Subcutaneous abdominal adipose tissue (tissue), 5 donors: ENCODE data around the gene USP32.

Source experiments
- H3K27ac ChIP-seq: one replicate; pipeline ENCODE4 v1.7.0; 2013; ENCODE audit warnings: low read depth, mild to moderate bottlenecking, inconsistent platforms, low read length, moderate library complexity
- H3K27me3 ChIP-seq, 5 donors: one replicate each; pipeline ENCODE4 v1.7.0; 2013; ENCODE audit warnings: low read length in 5 of 5, inconsistent platforms in 1 of 5; ENCODE audit not compliant: control insufficient read depth in 5 of 5, insufficient read depth in 4 of 5
- H3K36me3 ChIP-seq, 5 donors: one replicate each; pipeline ENCODE4 v1.7.0; 2013; ENCODE audit warnings: low read length in 5 of 5; ENCODE audit not compliant: control insufficient read depth in 5 of 5, insufficient read depth in 5 of 5
- H3K4me1 ChIP-seq, 5 donors: one replicate each; pipeline ENCODE4 v1.7.0; 2013; ENCODE audit warnings: low read length in 5 of 5, mild to moderate bottlenecking in 3 of 5, moderate library complexity in 1 of 5; ENCODE audit not compliant: control insufficient read depth in 5 of 5, insufficient read depth in 5 of 5
- H3K4me3 ChIP-seq, 5 donors: one replicate each; pipeline ENCODE4 v1.7.0; 2013; ENCODE audit warnings: low read length in 5 of 5, low read depth in 1 of 5
- H3K9ac ChIP-seq, 5 donors: one replicate each; pipeline ENCODE4 v1.7.0; 2013; ENCODE audit warnings: low read length in 5 of 5, mild to moderate bottlenecking in 4 of 5, moderate library complexity in 3 of 5
- H3K9me3 ChIP-seq, 5 donors: one replicate each; pipeline ENCODE4 v1.7.0; 2013; ENCODE audit warnings: low read length in 5 of 5; ENCODE audit not compliant: control insufficient read depth in 5 of 5
- donor health status: healthy.
- donor health status: healthy.
- donor health status: healthy.
- donor health status: healthy.
- donor health status: healthy.

USP32 gene

GRCh38 chr17:60130466-60130865, 261.5 kb downstream of the USP32 start:
- Histone ChIP-seq H3K4me1 (peaks cover 2 to 18% (median 16%) of the 10 kb centered on the region in 5 donors), H3K27me3 (peaks cover 0 to 17% (median 7%) of the 10 kb centered on the region in 5 donors), H3K27ac (no peak overlapping the region), H3K9ac (no peak overlapping the region), H3K36me3 (peaks cover 0 to 7% (median 5%) of the 10 kb centered on the region in 5 donors), H3K4me3 (no peak overlapping the region), H3K9me3 (no peaks in the 10 kb centered on the region)

- H3K9me3 ChIP-seq, result no peaks in the 10 kb centered on the region
- peaks cover 0 to 7% (median 5%) of the 10 kb centered on the region in 5 donors for H3K36me3 ChIP-seq
- H3K27ac ChIP-seq, result no peak overlapping the region
- no peak overlapping the region for H3K4me3 ChIP-seq
- H3K27me3 ChIP-seq, result peaks cover 0 to 17% (median 7%) of the 10 kb centered on the region in 5 donors
- H3K9ac ChIP-seq, result no peak overlapping the region
- peaks cover under 1 to 7% (median 3%) of the 10 kb centered on the region in 5 donors for H3K4me1 ChIP-seq
Observed at GRCh38 chr17:60129164-60129563, 262.8 kb downstream of the USP32 start.
